Caki2 (cell line): ENCODE measurements around the gene TPRX2. TPM values are rescaled to one million over a fixed set of nuclear protein-coding genes. Genes with fewer than 3 reads are reported as not detected.
"Not testable (repeated sequence)": the region's sequence is repeated elsewhere in the genome, so short reads cannot be mapped to it uniquely, and the experiment has no call there.

ENCODE experiments used
- DNase-seq: peaks from one replicate; pipeline ENCODE4 v3.0.0-alpha.2; 2015; ENCODE audit warnings: low read depth
- in situ Hi-C: cut with HindIII; loops from 2 replicates; pipeline ENCODE4 v1.10.0; 2016; ENCODE audit warnings: low sequenced_read_pairs, low pct_unique_long_range_greater_than_20kb, mixed read lengths
- total RNA-seq: library from RNA; depleted of rRNA; stranded (reverse); fragments of >200 nt; shearing (Covaris generic); gene quantifications from 2 replicates; pipeline ENCODE4 v1.2.3, GENCODE V29; 2014; ENCODE audit warnings: low replicate concordance; rRNA removed

Gene TPRX2
- total RNA-seq, 1 experiment from 2014 or later = not detected

DNA sequence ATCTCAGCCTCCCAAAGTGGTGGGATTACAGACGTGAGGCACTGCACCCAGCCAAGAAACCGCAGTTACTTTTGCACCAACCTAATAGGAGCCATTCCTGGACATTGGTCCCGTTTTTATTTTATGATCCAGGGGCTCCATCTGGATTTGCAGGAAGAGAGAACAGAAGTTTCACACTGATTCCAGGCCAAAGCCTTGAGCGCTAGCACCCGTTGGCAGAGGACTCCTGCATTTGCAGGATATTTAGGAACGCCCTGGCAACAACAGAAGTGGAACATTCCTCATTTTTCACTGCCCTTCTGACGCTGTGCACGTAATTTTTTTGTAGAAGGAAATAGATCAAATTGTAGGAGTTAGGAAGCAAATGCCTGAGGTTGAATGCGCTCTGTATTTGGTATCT, 38.8 kb downstream of the TPRX2 start:
- no peak for DNase-seq
- in situ Hi-C loops = no loop called here

GRCh38 chr19:47899335-47899734, 40.3 kb downstream of the TPRX2 start:
- in situ Hi-C loops = no loop called here
- no peak for DNase-seq

GRCh38 chr19:47901370-47901769, 42.3 kb downstream of the TPRX2 start:
- DNase-seq = no peak
- in situ Hi-C loops = no loop called here

DNA sequence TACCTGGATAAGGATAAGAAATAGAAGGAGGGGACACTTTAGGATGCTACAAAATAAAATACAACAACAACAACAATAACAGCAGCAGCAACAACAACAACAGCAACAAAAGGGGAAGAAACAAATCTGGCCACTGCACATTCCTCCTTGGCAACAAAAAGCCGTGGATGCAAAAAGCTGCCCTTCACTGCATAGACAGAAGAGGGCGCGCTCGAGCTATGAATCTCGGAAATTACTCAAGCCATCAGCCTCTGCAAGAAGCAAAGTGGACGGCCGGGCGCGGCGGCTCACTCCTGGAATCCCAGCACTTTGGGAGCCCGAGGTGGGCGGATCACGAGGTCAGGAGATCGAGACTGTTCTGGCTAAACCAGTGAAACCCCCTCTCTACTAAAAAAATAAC, 50.3 kb downstream of the TPRX2 start:
- DNase-seq, in situ Hi-C loops: not testable (repeated sequence)

DNA sequence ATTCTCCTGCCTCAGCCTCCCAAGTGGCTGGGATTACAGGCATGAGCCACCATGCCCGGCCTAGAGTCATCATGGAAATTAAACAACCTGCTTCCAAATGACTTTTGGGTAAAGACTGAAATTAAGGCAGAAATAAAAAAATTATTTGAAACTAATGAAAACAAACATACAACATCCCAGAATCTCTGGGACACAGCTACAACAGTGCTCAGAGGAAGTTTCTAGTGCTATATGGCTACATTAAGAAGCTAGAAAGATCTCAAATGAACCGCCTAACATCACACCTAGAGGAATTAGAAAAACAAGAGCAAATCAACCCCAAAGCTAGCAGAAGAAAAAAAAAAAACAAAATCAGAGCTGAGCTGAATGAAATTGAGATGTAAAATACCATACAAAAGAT, 51.2 kb downstream of the TPRX2 start:
- DNase-seq, in situ Hi-C loops: not testable (repeated sequence)

Other genes with a start within 250 kb of the TPRX2 start
- 7.4 and 12.4 TPM in 2 replicates for gene EHD2, start 145.8 kb upstream of the TPRX2 start, total RNA-seq
- 535 and 553 TPM in 2 replicates for gene NOP53, start 113.7 kb upstream of the TPRX2 start, total RNA-seq
- gene SELENOW, start 80.5 kb upstream of the TPRX2 start, total RNA-seq = 158 and 233 TPM in 2 replicates
- not detected in 2 replicates for gene TPRX1, start 54.7 kb upstream of the TPRX2 start, total RNA-seq
- not detected in 2 replicates for gene CRX, start 37.3 kb upstream of the TPRX2 start, total RNA-seq
- gene SULT2A1, start 27.1 kb downstream of the TPRX2 start, total RNA-seq = not detected in 2 replicates
- not detected in 2 replicates for gene BSPH1, start 132.9 kb downstream of the TPRX2 start, total RNA-seq
- not detected in 2 replicates for gene ELSPBP1, start 135.4 kb downstream of the TPRX2 start, total RNA-seq
- gene CABP5, start 184.8 kb downstream of the TPRX2 start, total RNA-seq = not detected in 2 replicates